ENCODE measurements around the gene TPRN.

DNA sequence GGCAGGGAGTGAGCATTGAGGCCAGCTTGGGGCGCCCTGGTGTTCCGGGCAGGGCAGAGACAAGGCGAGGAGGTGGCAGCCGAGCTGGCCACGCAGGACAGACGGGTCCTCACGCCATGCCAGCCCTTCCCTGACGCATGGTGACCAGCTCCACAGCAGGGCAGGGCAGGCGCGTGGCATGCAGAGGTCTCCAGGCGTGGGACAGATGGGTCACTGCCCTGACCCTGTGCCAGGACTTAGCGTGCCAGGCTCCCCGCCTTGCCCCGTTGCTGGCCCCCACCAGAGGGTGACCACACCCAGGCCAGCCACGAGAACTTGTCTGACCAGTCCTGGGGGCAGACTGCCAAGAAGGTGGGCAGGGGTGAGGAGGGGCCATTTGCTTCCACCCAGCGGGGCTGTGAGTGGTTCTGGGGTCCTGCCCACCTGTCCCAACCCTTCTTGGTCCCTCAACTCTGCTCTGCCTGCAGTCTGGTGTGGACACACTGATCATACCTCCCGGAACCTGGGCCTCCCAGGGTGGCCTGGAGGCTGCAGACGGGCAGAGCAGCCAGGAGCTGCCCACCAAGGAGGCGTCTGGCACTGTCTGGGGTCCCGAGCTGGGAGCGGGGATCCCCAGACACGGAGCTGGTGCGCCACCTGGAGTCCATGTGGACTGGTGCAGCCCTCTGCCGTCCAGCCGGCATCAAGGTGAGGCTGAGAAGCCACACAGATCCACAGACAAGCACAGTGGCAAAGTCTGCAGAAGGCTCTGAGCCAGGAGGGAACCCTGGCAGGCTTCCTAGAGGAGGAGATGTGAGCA lies 26.7 kb upstream of the TPRN start, which contains the start of gene RNF224:
- TF ChIP-seq, protein P1, sequence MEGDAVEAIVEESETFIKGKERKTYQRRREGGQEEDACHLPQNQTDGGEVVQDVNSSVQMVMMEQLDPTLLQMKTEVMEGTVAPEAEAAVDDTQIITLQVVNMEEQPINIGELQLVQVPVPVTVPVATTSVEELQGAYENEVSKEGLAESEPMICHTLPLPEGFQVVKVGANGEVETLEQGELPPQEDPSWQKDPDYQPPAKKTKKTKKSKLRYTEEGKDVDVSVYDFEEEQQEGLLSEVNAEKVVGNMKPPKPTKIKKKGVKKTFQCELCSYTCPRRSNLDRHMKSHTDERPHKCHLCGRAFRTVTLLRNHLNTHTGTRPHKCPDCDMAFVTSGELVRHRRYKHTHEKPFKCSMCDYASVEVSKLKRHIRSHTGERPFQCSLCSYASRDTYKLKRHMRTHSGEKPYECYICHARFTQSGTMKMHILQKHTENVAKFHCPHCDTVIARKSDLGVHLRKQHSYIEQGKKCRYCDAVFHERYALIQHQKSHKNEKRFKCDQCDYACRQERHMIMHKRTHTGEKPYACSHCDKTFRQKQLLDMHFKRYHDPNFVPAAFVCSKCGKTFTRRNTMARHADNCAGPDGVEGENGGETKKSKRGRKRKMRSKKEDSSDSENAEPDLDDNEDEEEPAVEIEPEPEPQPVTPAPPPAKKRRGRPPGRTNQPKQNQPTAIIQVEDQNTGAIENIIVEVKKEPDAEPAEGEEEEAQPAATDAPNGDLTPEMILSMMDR (conservative IDR thresholded peaks at IDR 0.05; ENCODE audit: low read depth, low read length): peak; percentile 97
- no peak for TF ChIP-seq EZH2 (IDR thresholded peaks at IDR 0.05; ENCODE audit: borderline replicate concordance, low read depth, low read length, poor library complexity, severe bottlenecking)
